Adipocyte (in vitro differentiated cells): ENCODE measurements around the gene RPL10A.

Source experiments
- DNase-seq: peaks from one replicate; pipeline ENCODE4 v3.0.0-alpha.2; 2015; ENCODE audit warnings: low read depth
- H3K27me3 ChIP-seq: replicated peaks from 2 replicates; pipeline ENCODE4 v1.7.0; 2013; ENCODE audit warnings: mild to moderate bottlenecking, low read length, moderate library complexity; ENCODE audit not compliant: control insufficient read depth, insufficient read depth
- H3K36me3 ChIP-seq: 2 replicates; pipeline ENCODE4 v1.7.0; 2013; ENCODE audit warnings: low read length, mild to moderate bottlenecking, moderate library complexity; ENCODE audit not compliant: control insufficient read depth, insufficient read depth, severe bottlenecking
- H3K4me1 ChIP-seq: 2 replicates; pipeline ENCODE4 v1.7.0; 2013; ENCODE audit warnings: mild to moderate bottlenecking, low read length, moderate library complexity; ENCODE audit not compliant: control insufficient read depth, insufficient read depth
- H3K4me3 ChIP-seq: 2 replicates; pipeline ENCODE4 v1.7.0; 2013; ENCODE audit warnings: mild to moderate bottlenecking, low read length, moderate library complexity
- H3K9ac ChIP-seq: 2 replicates; pipeline ENCODE4 v1.7.0; 2013; ENCODE audit warnings: mild to moderate bottlenecking, low read length, moderate library complexity
- H3K9me3 ChIP-seq: 2 replicates; pipeline ENCODE4 v1.7.0; 2013; ENCODE audit warnings: mild to moderate bottlenecking, low read length, moderate library complexity; ENCODE audit not compliant: control insufficient read depth

RPL10A gene

DNA sequence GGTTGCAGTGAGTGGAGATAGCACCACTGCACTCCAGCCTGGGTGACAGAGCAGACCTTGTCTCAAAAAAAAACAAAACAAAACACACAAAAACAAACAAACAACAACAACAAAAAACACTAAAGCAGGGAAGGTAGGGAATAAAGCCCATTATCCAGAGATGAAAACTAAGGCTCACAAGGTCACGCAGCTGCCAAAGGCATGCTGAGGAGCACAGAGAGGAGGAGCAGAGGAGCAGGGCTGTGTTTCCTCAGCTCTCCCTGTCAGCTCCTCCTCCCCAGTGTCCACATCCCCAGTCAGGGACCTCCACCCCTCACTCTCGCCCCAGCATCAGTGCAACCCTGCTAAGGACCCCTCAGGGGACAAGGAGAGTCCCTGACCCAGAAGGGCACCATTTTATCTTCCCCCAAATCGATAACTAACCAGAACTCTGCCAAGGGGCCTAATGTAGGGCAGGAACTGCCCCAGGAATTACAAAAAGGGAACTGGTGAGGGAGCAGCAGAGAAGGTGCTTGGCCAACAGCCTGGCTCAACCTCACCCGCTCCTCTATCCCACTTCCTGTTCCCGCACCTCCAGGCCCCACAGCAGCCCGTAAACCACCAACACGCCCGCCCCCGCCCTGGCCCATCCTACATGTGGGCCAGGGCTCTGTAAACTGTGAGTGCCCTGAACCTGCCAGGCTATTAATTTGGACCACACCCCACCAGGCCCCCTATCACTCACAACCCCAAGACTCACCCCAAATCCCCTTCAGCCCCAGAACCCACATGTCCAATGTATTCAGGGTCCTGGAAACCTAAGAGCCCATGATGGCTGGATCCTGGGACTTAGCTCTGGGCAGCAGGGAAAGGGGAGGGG lies 19.7 kb downstream of the RPL10A start:
- H3K36me3 ChIP-seq = peaks cover 6% of the 10 kb centered on the region

DNA sequence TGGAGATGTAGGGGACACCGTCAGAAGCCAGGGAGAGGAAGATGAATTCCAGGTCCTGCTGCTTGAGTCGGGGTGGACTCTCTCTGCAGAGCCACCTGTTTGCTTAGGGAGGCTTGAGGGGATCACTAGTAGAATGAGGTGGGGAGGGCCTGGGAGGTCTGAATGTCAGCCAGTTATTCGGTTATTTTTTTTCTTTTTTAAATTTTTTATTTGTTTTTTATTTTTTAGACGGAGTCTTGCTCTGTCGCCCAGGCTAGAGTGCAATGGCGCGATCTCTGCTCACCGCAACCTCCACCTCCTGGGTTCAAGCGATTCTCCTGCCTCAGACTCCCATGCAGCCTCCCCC lies 20.3 kb downstream of the RPL10A start:
- DNase-seq = no peak
- Histone ChIP-seq H3K27me3 (no peaks in the 10 kb centered on the region), H3K36me3 (peaks cover 4% of the 10 kb centered on the region), H3K4me1 (peaks cover 35% of the 10 kb centered on the region), H3K4me3 (no peak overlapping the region), H3K9me3 (no peaks in the 10 kb centered on the region), H3K9ac (no peak overlapping the region)

More for the DNA sequence above, 19.7 kb downstream of the RPL10A start:
- Histone ChIP-seq H3K27me3 (no peaks in the 10 kb centered on the region), H3K9ac (no peak overlapping the region), H3K9me3 (no peaks in the 10 kb centered on the region), H3K4me1 (peaks cover 35% of the 10 kb centered on the region), H3K4me3 (no peak overlapping the region)
- peak; percentile 33 for DNase-seq

DNA sequence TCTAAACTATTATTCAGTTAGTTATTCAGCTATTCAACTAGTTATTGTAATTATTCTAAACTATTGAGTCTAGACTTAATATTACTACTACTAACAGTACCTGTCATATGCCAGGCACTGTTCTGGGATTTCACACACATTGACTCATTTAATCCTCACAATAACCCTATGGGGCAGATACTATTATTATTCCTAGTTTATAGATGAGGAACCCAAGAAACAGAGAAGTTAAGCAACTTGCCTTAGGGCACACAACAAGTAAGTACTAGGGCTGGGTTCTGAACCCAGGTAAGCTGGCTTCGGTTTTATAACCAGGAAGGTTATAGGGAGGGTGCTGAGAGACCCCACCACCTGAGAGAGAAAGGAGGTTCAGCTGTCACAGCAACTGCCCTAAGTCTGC lies 20.9 kb downstream of the RPL10A start:
- Histone ChIP-seq H3K9me3 (no peaks in the 10 kb centered on the region), H3K9ac (no peak overlapping the region), H3K4me3 (no peak overlapping the region), H3K27me3 (no peaks in the 10 kb centered on the region), H3K36me3 (peaks cover 2% of the 10 kb centered on the region), H3K4me1 (peaks cover 39% of the 10 kb centered on the region)
- no peak for DNase-seq

DNA sequence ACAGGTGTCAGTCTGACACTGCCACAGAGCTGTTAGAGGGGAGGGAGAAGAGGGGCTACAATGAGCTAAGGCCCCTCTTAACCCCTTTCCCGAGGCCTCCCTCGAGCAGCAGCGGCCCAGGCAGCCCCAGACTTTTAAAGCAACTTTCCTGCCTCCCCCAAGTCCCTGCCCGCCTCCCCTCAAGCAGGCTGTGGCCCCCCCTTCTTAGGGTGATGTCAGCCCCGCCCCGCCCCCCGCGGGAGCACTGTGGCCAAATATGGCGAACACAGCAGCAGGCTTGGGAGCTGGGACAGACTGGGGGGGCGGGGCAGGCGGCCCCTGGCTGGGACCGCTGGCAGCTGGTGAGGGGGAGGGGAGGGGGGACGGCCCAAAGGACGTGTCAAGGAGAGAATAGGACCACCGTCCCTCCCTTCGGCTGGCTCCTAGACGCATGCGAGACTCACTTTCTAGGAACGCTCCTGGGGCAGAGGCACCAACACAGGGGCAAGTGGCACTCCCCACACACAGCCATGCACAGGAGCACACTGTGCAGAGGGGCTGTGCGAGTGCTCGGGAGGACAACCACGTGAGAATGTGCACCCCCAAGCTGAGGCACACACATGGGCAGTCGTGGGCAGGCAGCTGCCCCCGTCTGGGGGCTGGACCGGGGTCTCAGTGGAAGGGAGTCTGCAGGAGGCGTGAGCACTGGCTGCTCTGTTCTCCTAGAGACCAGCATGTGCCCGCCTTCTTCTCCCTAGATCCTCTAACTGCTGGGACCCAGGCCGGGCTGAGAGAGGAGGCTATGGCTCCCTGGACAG lies 22.0 kb downstream of the RPL10A start:
- peaks cover 42% of the 10 kb centered on the region for H3K4me1 ChIP-seq
- H3K27me3 ChIP-seq = no peaks in the 10 kb centered on the region
- DNase-seq = peak; percentile 71

DNA sequence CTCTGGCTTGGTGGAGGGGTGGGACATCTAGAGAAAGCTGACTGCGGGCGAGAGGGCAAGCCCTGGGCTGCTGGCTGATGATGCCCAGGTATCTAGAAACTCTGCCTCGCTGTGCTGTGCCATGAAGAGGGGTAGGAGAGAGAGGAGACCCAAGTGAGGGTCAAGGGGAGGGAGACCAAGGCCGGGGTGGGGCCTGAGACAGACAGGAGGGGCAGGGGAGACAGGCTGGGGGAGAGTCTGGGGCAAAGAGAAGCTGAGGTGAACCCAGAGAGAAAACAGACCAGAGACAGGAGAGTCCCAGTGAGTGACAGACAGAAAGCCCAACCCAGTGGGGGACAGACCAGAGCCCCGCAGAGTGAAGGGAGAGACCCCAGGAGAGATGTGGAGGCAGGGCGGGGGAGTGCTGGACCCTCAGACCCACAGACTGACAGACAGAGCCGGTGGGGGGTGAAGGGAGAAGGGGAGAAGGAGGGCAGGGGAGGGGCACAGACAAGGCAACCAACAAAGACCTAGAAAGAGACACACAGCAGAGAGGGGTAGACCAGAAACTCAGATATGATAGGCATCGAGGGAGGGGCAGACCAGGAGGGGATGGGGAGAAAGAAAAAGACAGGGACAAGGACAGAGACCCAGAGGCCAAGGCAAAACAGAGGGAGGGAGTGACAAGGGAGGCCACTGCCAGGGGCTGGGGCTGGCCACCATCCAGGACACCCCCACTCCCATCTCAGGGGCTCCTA lies 22.8 kb downstream of the RPL10A start:
- no peaks in the 10 kb centered on the region for H3K36me3 ChIP-seq
- H3K9me3 ChIP-seq = no peaks in the 10 kb centered on the region
- no peak for DNase-seq
- H3K9ac ChIP-seq = no peak overlapping the region
- H3K27me3 ChIP-seq = no peaks in the 10 kb centered on the region
- H3K4me1 ChIP-seq = peaks cover 41% of the 10 kb centered on the region
- H3K4me3 ChIP-seq = no peak overlapping the region

More for the DNA sequence above, 22.0 kb downstream of the RPL10A start:
- Histone ChIP-seq H3K9me3 (no peaks in the 10 kb centered on the region), H3K9ac (peak overlapping the region; percentile 20), H3K4me3 (peak overlapping the region; percentile 39), H3K36me3 (no peaks in the 10 kb centered on the region)

DNA sequence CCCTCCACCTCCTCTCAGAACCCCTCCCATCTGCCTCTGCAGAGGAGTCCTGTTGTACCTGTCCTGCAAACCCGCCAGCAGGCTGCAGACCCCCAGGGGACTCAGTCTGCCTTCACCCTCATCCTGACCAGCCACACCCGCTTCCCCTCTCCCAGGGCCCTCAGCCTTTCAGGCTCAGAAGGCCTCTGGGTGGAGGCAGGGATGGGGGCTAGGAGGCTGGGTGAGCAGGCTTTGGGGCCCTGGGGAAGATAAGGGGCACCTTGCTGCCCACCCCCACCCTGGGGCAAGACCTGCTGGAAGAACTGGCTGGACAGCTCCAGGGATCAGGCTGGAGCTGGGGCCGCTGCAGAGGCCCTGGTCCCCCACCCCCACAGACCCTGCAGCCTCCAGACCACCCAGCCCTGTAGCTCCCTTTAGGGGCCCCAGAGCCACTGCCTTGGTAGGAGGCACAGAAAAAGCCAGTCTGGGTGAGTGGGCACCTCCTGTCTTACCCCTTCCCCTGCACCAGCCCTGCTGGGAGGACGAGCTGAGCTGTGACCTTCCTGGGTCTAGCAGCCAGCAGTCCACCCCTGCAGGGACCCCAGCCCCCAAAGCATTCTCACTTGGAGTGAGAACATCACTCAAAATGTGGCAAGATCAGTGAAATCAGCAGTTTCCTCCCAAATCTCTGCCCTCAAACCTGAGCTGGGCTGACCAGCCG lies 23.5 kb downstream of the RPL10A start:
- DNase-seq = peak; percentile 24
- Histone ChIP-seq H3K4me1 (peaks cover 36% of the 10 kb centered on the region), H3K27me3 (no peaks in the 10 kb centered on the region)

DNA sequence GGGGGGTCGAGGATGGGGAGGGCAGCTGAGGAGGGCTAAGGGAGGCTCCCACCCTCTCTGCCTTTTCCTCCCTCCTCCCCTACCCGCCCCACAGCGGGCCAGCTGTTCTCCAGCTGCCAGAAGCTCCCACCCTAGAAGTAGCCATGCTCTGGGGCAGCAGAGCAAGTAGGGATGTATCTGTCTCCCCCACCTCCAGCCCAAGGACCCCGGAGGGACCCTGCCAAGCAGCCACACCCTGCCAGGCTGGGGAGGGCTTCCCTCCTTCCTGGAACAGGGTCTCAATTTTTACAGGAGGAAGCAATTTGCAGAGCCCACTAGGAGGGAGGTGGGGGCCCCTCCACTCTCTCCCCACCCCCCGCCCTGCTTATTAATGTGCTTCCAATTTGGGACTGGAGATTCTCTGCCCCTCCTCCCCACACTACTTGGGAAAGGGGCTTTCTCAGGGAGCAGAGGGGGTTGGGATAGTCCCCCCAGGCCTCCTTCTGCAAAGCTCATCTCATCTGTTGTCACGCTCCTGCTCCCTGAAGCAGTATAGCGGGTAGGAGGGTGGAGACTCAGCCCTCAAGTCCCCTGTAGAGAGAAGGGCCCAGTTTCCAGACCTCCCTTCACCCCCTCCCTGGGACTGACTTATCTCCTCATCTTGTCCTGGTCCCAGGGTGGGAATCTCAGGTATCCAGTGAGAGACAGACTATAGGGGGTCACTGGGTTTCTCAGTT lies 24.2 kb downstream of the RPL10A start:
- H3K9ac ChIP-seq = peak overlapping the region; percentile 29
- H3K4me3 ChIP-seq = no peak overlapping the region
- H3K36me3 ChIP-seq = no peaks in the 10 kb centered on the region
- no peaks in the 10 kb centered on the region for H3K27me3 ChIP-seq
- peaks cover 36% of the 10 kb centered on the region for H3K4me1 ChIP-seq
- peak; percentile 21 for DNase-seq
- no peaks in the 10 kb centered on the region for H3K9me3 ChIP-seq

More for the DNA sequence above, 23.5 kb downstream of the RPL10A start:
- Histone ChIP-seq H3K36me3 (no peaks in the 10 kb centered on the region), H3K9ac (peak overlapping the region; percentile 29), H3K9me3 (no peaks in the 10 kb centered on the region), H3K4me3 (no peak overlapping the region)

DNA sequence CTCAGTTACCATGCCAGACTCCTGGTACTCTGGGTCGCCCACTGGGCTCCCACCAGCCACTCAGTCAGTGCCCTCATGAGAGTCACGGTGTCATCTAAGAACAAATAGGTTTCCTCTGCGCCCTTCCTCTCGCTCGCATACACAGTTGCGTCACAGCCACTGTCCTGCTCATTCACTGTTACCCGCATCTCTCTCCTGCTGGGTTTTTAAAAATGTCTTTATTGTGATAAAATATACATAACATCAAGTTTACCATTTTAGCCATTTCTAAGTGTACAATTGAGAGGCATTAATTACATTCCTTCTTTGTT lies 24.7 kb downstream of the RPL10A start:
- Histone ChIP-seq H3K4me3 (no peak overlapping the region), H3K4me1 (peaks cover 32% of the 10 kb centered on the region)

DNA sequence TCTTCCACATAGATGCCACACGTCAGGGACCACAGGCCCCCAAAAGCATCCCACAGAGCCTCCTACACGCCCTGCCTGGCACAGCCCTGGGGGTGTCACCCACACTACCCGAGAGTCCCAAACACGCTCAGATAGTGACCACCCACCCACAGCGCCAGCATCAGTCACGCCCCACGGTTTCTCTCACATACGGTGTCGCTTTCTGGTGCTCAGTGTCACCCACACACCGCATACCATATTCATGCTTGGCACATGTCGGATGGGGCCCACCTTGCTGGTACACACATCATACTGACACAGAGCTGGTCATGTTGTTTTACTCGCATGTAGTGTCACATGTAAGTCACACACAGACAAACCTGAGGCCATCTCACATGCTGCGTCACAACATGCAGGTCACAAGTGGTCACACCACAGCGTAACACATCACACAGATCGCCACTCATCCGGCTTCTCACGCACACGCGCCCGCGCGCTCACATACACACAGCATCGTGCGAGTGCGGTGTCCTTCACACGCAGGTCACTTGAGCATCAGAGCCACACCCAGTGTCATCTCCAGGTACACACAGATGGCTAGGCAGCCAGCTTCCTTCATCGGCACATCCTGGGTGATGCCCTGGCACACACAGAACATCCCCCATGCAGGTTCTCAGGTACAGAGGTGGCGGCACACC lies 25.2 kb downstream of the RPL10A start:
- no peak overlapping the region for H3K4me3 ChIP-seq
- no peaks in the 10 kb centered on the region for H3K27me3 ChIP-seq
- H3K36me3 ChIP-seq = no peaks in the 10 kb centered on the region
- H3K9me3 ChIP-seq = no peaks in the 10 kb centered on the region
- peaks cover 34% of the 10 kb centered on the region for H3K4me1 ChIP-seq
- no peak for DNase-seq
- H3K9ac ChIP-seq = no peak overlapping the region

More for the DNA sequence above, 24.7 kb downstream of the RPL10A start:
- Histone ChIP-seq H3K36me3 (no peaks in the 10 kb centered on the region), H3K9me3 (no peaks in the 10 kb centered on the region), H3K27me3 (no peaks in the 10 kb centered on the region), H3K9ac (no peak overlapping the region)
- DNase-seq = peak; percentile 16

DNA sequence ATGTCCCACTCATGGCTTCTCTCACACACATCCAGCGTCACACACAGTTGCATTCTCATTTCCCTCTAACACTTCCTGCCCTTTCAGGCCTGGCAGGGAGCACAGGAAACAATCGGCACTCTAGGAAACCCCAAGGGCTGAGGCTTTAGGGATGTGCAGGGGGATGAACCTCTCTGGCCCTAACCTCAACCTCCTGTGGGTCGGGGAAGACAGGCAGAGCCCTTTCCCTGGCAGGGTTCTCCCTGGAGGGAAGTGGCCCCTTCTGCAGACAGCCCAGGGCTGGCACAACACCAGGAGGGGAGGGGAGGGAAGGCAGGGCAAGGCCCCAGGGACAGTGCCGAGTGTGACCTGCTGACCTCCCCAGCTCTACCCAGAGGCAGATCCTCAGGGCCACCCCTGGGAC lies 26.0 kb downstream of the RPL10A start:
- H3K9me3 ChIP-seq = no peaks in the 10 kb centered on the region
- H3K27me3 ChIP-seq = no peaks in the 10 kb centered on the region
- H3K9ac ChIP-seq = peak overlapping the region; percentile 35
- H3K36me3 ChIP-seq = no peaks in the 10 kb centered on the region
- H3K4me3 ChIP-seq = peak overlapping the region; percentile 56
- peak; percentile 39 for DNase-seq
- peaks cover 34% of the 10 kb centered on the region for H3K4me1 ChIP-seq
